HEK293 (cell line): ENCODE measurements around the gene FOXC1.

ENCODE experiments used
- CTCF ChIA-PET: fragments of 350-600 bp; formaldehyde crosslinking; extraction: SDS; loops from one replicate; lab custom pipeline; 2021; ENCODE audit warnings: antibody characterized with exemption; lab: Yijun Ruan, JAX
- POLR2A ChIA-PET: fragments of 300-600 bp; formaldehyde crosslinking; extraction: SDS; loops from one replicate; lab custom pipeline; 2020; ENCODE audit warnings: antibody characterized with exemption, inconsistent platforms; lab: Yijun Ruan, JAX
- H3K27ac ChIP-seq: fragments of 200-500 bp; sonication (Bioruptor generic); 2 replicates; pipeline ENCODE4 v1.5.1; 2014; ENCODE audit warnings: low read depth, low read length, control low read depth, inconsistent platforms; ENCODE audit errors: extremely low read depth
- H3K36me3 ChIP-seq, 2 experiments: fragments of 200-500 bp in 1 of 2; sonication (Bioruptor generic) in 1 of 2; 1 replicate in 1 of 2; 2 replicates in 1 of 2; pipeline ENCODE4 v1.5.1; 2014 to 2017; ENCODE audit warnings: inconsistent platforms in 2 of 2, low read length in 2 of 2; ENCODE audit not compliant: control insufficient read depth in 2 of 2, insufficient read depth in 1 of 2
- H3K4me1 ChIP-seq: fragments of 200-500 bp; sonication (Bioruptor generic); 2 replicates; pipeline ENCODE4 v1.5.1; 2014; ENCODE audit warnings: mild to moderate bottlenecking, low read length, inconsistent platforms; ENCODE audit not compliant: control insufficient read depth, insufficient read depth
- H3K4me3 ChIP-seq: 2 replicates; pipeline ENCODE4 v1.5.1; 2011; ENCODE audit warnings: low read depth, mild to moderate bottlenecking, control low read depth, low read length, moderate library complexity
- H3K9me3 ChIP-seq: fragments of 200-500 bp; sonication (Bioruptor generic); 2 replicates; pipeline ENCODE4 v1.5.1; 2014; ENCODE audit warnings: low read depth, low read length, inconsistent platforms; ENCODE audit not compliant: control insufficient read depth, insufficient read depth
- EGR2 ChIP-seq: fragments of 450-650 bp; formaldehyde crosslinking; IDR thresholded peaks from 2 replicates; pipeline ENCODE4 v1.5.1; 2016; ENCODE audit warnings: low read depth, missing biosample characterization, missing genetic modification characterization
- FEZF1 ChIP-seq: fragments of 450-650 bp; formaldehyde crosslinking; IDR thresholded peaks from 2 replicates; pipeline ENCODE4 v1.5.1; 2016; ENCODE audit warnings: missing biosample characterization, missing genetic modification characterization
- HIC1 ChIP-seq: fragments of 450-650 bp; formaldehyde crosslinking; IDR thresholded peaks from 2 replicates; pipeline ENCODE4 v1.5.1; 2016; ENCODE audit warnings: missing biosample characterization, missing genetic modification characterization
- KLF10 ChIP-seq: fragments of 450-650 bp; IDR thresholded peaks from 2 replicates; pipeline ENCODE4 v1.5.1; 2018; ENCODE audit warnings: missing biosample characterization, mild to moderate bottlenecking, missing genetic modification characterization
- KLF7 ChIP-seq: fragments of 450-650 bp; formaldehyde crosslinking; IDR thresholded peaks from 2 replicates; pipeline ENCODE4 v1.5.1; 2016; ENCODE audit warnings: missing biosample characterization, missing genetic modification characterization, borderline replicate concordance
- KLF8 ChIP-seq: fragments of 450-650 bp; formaldehyde crosslinking; IDR thresholded peaks from 2 replicates; pipeline ENCODE4 v1.5.1; 2016; ENCODE audit warnings: missing biosample characterization, missing genetic modification characterization
- KLF9 ChIP-seq: fragments of 450-650 bp; formaldehyde crosslinking; IDR thresholded peaks from 2 replicates; pipeline ENCODE4 v1.5.1; 2016; ENCODE audit warnings: missing biosample characterization, missing genetic modification characterization, low read depth
- MYNN ChIP-seq: fragments of 450-650 bp; formaldehyde crosslinking; IDR thresholded peaks from 2 replicates; pipeline ENCODE4 v1.5.1; 2016; ENCODE audit warnings: missing biosample characterization, missing genetic modification characterization, borderline replicate concordance
- REPIN1 ChIP-seq: fragments of 450-650 bp; formaldehyde crosslinking; IDR thresholded peaks from 2 replicates; pipeline ENCODE4 v1.5.1; 2017; ENCODE audit warnings: missing biosample characterization, missing genetic modification characterization, low read depth
- SALL2 ChIP-seq: fragments of 450-650 bp; formaldehyde crosslinking; IDR thresholded peaks from 2 replicates; pipeline ENCODE4 v1.5.0; 2017; ENCODE audit warnings: missing biosample characterization, mild to moderate bottlenecking, missing genetic modification characterization, borderline replicate concordance
- SETDB1 ChIP-seq: IDR thresholded peaks from one replicate; pipeline ENCODE4 v1.6.1; 2017; ENCODE audit warnings: mild to moderate bottlenecking, low read length, moderate library complexity, mixed read lengths; ENCODE audit not compliant: insufficient read length
- ZBTB8A ChIP-seq: fragments of 450-650 bp; formaldehyde crosslinking; IDR thresholded peaks from 2 replicates; pipeline ENCODE4 v1.5.1; 2016; ENCODE audit warnings: missing biosample characterization, missing genetic modification characterization
- ZFP3 ChIP-seq: fragments of 450-650 bp; formaldehyde crosslinking; IDR thresholded peaks from 2 replicates; pipeline ENCODE4 v1.5.1; 2016; ENCODE audit warnings: low read depth, missing biosample characterization, missing genetic modification characterization
- ZFP69B ChIP-seq: fragments of 450-650 bp; formaldehyde crosslinking; IDR thresholded peaks from 2 replicates; pipeline ENCODE4 v1.5.1; 2016; ENCODE audit warnings: missing biosample characterization, missing genetic modification characterization
- ZNF138 ChIP-seq: fragments of 450-650 bp; formaldehyde crosslinking; IDR thresholded peaks from 2 replicates; pipeline ENCODE4 v1.5.1; 2016; ENCODE audit warnings: missing biosample characterization, missing genetic modification characterization, borderline replicate concordance
- ZNF19 ChIP-seq: fragments of 450-650 bp; formaldehyde crosslinking; IDR thresholded peaks from 2 replicates; pipeline ENCODE4; 2016; ENCODE audit warnings: missing biosample characterization, missing genetic modification characterization, low read depth
- ZNF221 ChIP-seq: fragments of 450-650 bp; formaldehyde crosslinking; IDR thresholded peaks from 2 replicates; pipeline ENCODE4 v1.5.1; 2017; ENCODE audit warnings: missing biosample characterization, missing genetic modification characterization, borderline replicate concordance
- ZNF239 ChIP-seq: fragments of 450-650 bp; formaldehyde crosslinking; IDR thresholded peaks from 2 replicates; pipeline ENCODE4 v1.5.1; 2016; ENCODE audit warnings: missing biosample characterization, missing genetic modification characterization
- ZNF248 ChIP-seq: fragments of 450-650 bp; formaldehyde crosslinking; IDR thresholded peaks from 2 replicates; pipeline ENCODE4 v1.5.1; 2017; ENCODE audit warnings: missing biosample characterization, missing genetic modification characterization
- ZNF302 ChIP-seq: fragments of 450-650 bp; formaldehyde crosslinking; IDR thresholded peaks from 2 replicates; pipeline ENCODE4 v1.5.1; 2016; ENCODE audit warnings: missing biosample characterization, missing genetic modification characterization, low read depth
- ZNF324 ChIP-seq: fragments of 450-650 bp; formaldehyde crosslinking; IDR thresholded peaks from 2 replicates; pipeline ENCODE4 v1.5.1; 2016; ENCODE audit warnings: missing biosample characterization, missing genetic modification characterization
- ZNF366 ChIP-seq: fragments of 450-650 bp; formaldehyde crosslinking; conservative IDR thresholded peaks from 2 replicates; pipeline ENCODE4 v1.5.1; 2016; ENCODE audit warnings: missing biosample characterization, missing genetic modification characterization
- ZNF391 ChIP-seq: fragments of 450-650 bp; formaldehyde crosslinking; IDR thresholded peaks from 2 replicates; pipeline ENCODE4 v1.5.1; 2016; ENCODE audit warnings: low read depth, missing biosample characterization, missing genetic modification characterization, borderline replicate concordance
- ZNF404 ChIP-seq: fragments of 450-650 bp; formaldehyde crosslinking; IDR thresholded peaks from 2 replicates; pipeline ENCODE4 v1.5.1; 2017; ENCODE audit warnings: missing biosample characterization, missing genetic modification characterization
- ZNF561 ChIP-seq: fragments of 450-650 bp; IDR thresholded peaks from 2 replicates; pipeline ENCODE4 v1.5.1; 2018; ENCODE audit warnings: missing biosample characterization, missing genetic modification characterization, borderline replicate concordance
- ZNF610 ChIP-seq: fragments of 450-650 bp; formaldehyde crosslinking; IDR thresholded peaks from 2 replicates; pipeline ENCODE4 v1.5.1; 2016; ENCODE audit warnings: missing biosample characterization, missing genetic modification characterization, borderline replicate concordance
- ZNF621 ChIP-seq: fragments of 450-650 bp; formaldehyde crosslinking; IDR thresholded peaks from 2 replicates; pipeline ENCODE4 v1.5.1; 2017; ENCODE audit warnings: missing biosample characterization, missing genetic modification characterization
- ZNF624 ChIP-seq: fragments of 450-650 bp; formaldehyde crosslinking; IDR thresholded peaks from 2 replicates; pipeline ENCODE4 v1.5.1; 2017; ENCODE audit warnings: missing biosample characterization, missing genetic modification characterization
- ZNF660 ChIP-seq: fragments of 450-650 bp; IDR thresholded peaks from 2 replicates; pipeline ENCODE4 v1.5.1; 2018; ENCODE audit warnings: missing biosample characterization, mild to moderate bottlenecking, missing genetic modification characterization
- ZNF785 ChIP-seq: fragments of 450-650 bp; formaldehyde crosslinking; IDR thresholded peaks from 2 replicates; pipeline ENCODE4 v1.5.1; 2016; ENCODE audit warnings: missing biosample characterization, missing genetic modification characterization
- ZNF791 ChIP-seq: fragments of 450-650 bp; formaldehyde crosslinking; IDR thresholded peaks from 2 replicates; pipeline ENCODE4 v1.5.1; 2016; ENCODE audit warnings: missing biosample characterization, missing genetic modification characterization
- ZNF792 ChIP-seq: fragments of 450-650 bp; formaldehyde crosslinking; IDR thresholded peaks from 2 replicates; pipeline ENCODE4 v1.5.1; 2016; ENCODE audit warnings: missing biosample characterization, missing genetic modification characterization
- ZSCAN18 ChIP-seq: fragments of 450-650 bp; formaldehyde crosslinking; IDR thresholded peaks from 2 replicates; pipeline ENCODE4 v1.5.1; 2016; ENCODE audit warnings: missing biosample characterization, missing genetic modification characterization
- ZSCAN4 ChIP-seq: fragments of 450-650 bp; formaldehyde crosslinking; IDR thresholded peaks from 2 replicates; pipeline ENCODE4 v1.5.1; 2017; ENCODE audit warnings: missing biosample characterization, missing genetic modification characterization
- TF ChIP-seq, protein P1 (sequence below): fragments of 450-650 bp; formaldehyde crosslinking; IDR thresholded peaks from 2 replicates; pipeline ENCODE4 v1.5.1; 2016; ENCODE audit warnings: missing biosample characterization, missing genetic modification characterization

The FOXC1 gene

GRCh38 chr6:1630771-1631217, 21.1 kb downstream of the FOXC1 start:
- Histone ChIP-seq H3K4me1 (peaks cover 36% of the 10 kb centered on the region), H3K27ac (peak overlapping the region; percentile 68), H3K36me3 (no peaks in the 10 kb centered on the region), H3K4me3 (no peak overlapping the region), H3K9me3 (no peaks in the 10 kb centered on the region)
- POLR2A ChIA-PET, result interaction anchor here (1.3 to 3.0 kb wide), 4 partner anchors 14 to 56 kb away, joined by 4 to 15 read pairs (median 6); partner anchors contain the start of gene FOXC1
- CTCF ChIA-PET, result interaction anchor here (0.6 to 1.4 kb wide), 3 partner anchors 12 to 579 kb away, joined by 3 to 5 read pairs (median 5); no protein-coding TSS in a partner anchor
- TF ChIP-seq ZNF621 (tag by site-specific recombination) (no peak), ZNF302 (tag by site-specific recombination) (no peak), ZNF791 (tag by site-specific recombination) (no peak), ZNF624 (tag by site-specific recombination) (no peak), ZNF239 (tag by site-specific recombination) (no peak), ZNF785 (tag by site-specific recombination) (no peak), ZNF138 (tag by site-specific recombination) (no peak), ZNF792 (tag by site-specific recombination) (no peak), ZNF248 (tag by site-specific recombination) (no peak), SALL2 (no peak), ZNF221 (tag by site-specific recombination) (no peak), KLF8 (tag by site-specific recombination) (peak; percentile 85), ZNF324 (tag by site-specific recombination) (peak; percentile 90), SETDB1 (no peak), ZSCAN4 (tag by site-specific recombination) (0 out of 2 replicates have a peak, but pooled peaks have one; percentile 33), ZNF660 (tag by site-specific recombination) (no peak; the same call in 1 of the 2 replicates), ZNF610 (tag by site-specific recombination) (no peak), ZNF404 (no peak), EGR2 (tag by site-specific recombination) (peak; percentile 78), ZFP3 (tag by site-specific recombination) (no peak), ZNF561 (tag by site-specific recombination) (peak; percentile 84), MYNN (tag by site-specific recombination) (no peak), REPIN1 (tag by site-specific recombination) (no peak), FEZF1 (tag by site-specific recombination) (peak; percentile 99), KLF9 (no peak), HIC1 (tag by site-specific recombination) (no peak), ZNF19 (0 out of 2 replicates have a peak, but pooled peaks have one; percentile 23), ZFP69B (peak; percentile 62), ZNF366 (tag by site-specific recombination) (peak; percentile 91), KLF7 (tag by site-specific recombination) (no peak), ZSCAN18 (tag by site-specific recombination) (no peak), KLF10 (tag by site-specific recombination) (peak; percentile 89), ZNF391 (tag by site-specific recombination) (peak; percentile 90; the same call in 1 of the 2 replicates), ZBTB8A (tag by site-specific recombination) (peak; percentile 52; the same call in 1 of the 2 replicates)
- TF ChIP-seq, protein P1, sequence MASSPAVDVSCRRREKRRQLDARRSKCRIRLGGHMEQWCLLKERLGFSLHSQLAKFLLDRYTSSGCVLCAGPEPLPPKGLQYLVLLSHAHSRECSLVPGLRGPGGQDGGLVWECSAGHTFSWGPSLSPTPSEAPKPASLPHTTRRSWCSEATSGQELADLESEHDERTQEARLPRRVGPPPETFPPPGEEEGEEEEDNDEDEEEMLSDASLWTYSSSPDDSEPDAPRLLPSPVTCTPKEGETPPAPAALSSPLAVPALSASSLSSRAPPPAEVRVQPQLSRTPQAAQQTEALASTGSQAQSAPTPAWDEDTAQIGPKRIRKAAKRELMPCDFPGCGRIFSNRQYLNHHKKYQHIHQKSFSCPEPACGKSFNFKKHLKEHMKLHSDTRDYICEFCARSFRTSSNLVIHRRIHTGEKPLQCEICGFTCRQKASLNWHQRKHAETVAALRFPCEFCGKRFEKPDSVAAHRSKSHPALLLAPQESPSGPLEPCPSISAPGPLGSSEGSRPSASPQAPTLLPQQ (tag by site-specific recombination), result peak; percentile 78
